Liver (tissue), 9 donors: ENCODE measurements around the gene OAS2. TPM values are rescaled to one million over a fixed set of nuclear protein-coding genes. Genes with fewer than 3 reads are reported as not detected.

Source experiments
- DNase-seq: peaks from one replicate; pipeline ENCODE4 v3.0.0-alpha.2; 2017; ENCODE audit warnings: low spot score
- H3K27ac ChIP-seq, 2 donors: one replicate each; pipeline ENCODE4 v1.7.0; 2013; ENCODE audit warnings: inconsistent platforms in 2 of 2, low read length in 2 of 2, control low read depth in 1 of 2, low read depth in 1 of 2, mild to moderate bottlenecking in 1 of 2
- H3K27me3 ChIP-seq, 4 donors: one replicate each; pipeline versions ENCODE4 v1.6.1 to v1.7.0; 2013; ENCODE audit warnings: low read length in 3 of 4, inconsistent platforms in 1 of 4, mild to moderate bottlenecking in 1 of 4, moderate library complexity in 1 of 4; ENCODE audit not compliant: control insufficient read depth in 4 of 4, insufficient read depth in 4 of 4
- H3K36me3 ChIP-seq, 4 donors: one replicate each; pipeline versions ENCODE4 v1.6.1 to v1.7.0; 2013; ENCODE audit warnings: low read length in 3 of 4, mild to moderate bottlenecking in 3 of 4, low read depth in 1 of 4, moderate library complexity in 1 of 4; ENCODE audit not compliant: control insufficient read depth in 4 of 4, insufficient read depth in 3 of 4
- H3K4me1 ChIP-seq, 4 donors: one replicate each; pipeline versions ENCODE4 v1.6.1 to v1.7.0; 2013; ENCODE audit warnings: low read length in 3 of 4, mild to moderate bottlenecking in 3 of 4, moderate library complexity in 1 of 4; ENCODE audit not compliant: control insufficient read depth in 4 of 4, insufficient read depth in 4 of 4
- H3K4me3 ChIP-seq, 3 donors: one replicate each; pipeline versions ENCODE4 v1.6.1 to v1.7.0; 2013; ENCODE audit warnings: low read length in 3 of 3, control low read depth in 1 of 3, low read depth in 1 of 3, mild to moderate bottlenecking in 1 of 3
- H3K9ac ChIP-seq, 2 donors: one replicate each; pipeline ENCODE4 v1.7.0; 2013; ENCODE audit warnings: low read length in 2 of 2, mild to moderate bottlenecking in 2 of 2, moderate library complexity in 2 of 2, control low read depth in 1 of 2, low read depth in 1 of 2
- H3K9me3 ChIP-seq, 4 donors: one replicate each; pipeline versions ENCODE4 v1.6.1 to v1.7.0; 2013; ENCODE audit warnings: low read length in 3 of 4; ENCODE audit not compliant: control insufficient read depth in 4 of 4
- ATF3 ChIP-seq: IDR thresholded peaks from 2 replicates; pipeline ENCODE4 v1.6.1; 2016; ENCODE audit warnings: antibody characterized with exemption
- CTCF ChIP-seq: fragments of 150-350 bp; IDR thresholded peaks from 2 replicates; pipeline ENCODE4 v1.5.1; 2017; ENCODE audit warnings: improper control_type of control experiment, low read depth, low read length; ENCODE audit not compliant: missing input control
- FOXA1 ChIP-seq: IDR thresholded peaks from 2 replicates; pipeline ENCODE4 v1.6.1; 2016; ENCODE audit warnings: antibody characterized with exemption
- FOXA2 ChIP-seq: IDR thresholded peaks from 2 replicates; pipeline ENCODE4 v1.6.1; 2016; ENCODE audit warnings: antibody characterized with exemption
- GABPA ChIP-seq, 2 donors: IDR thresholded peaks in 1 of 2; conservative IDR thresholded peaks in 1 of 2; 2 replicates each; pipeline ENCODE4 v1.6.1; 2016; ENCODE audit warnings: antibody characterized with exemption in 2 of 2, mild to moderate bottlenecking in 1 of 2, moderate library complexity in 1 of 2
- HNF4G ChIP-seq: IDR thresholded peaks from 2 replicates; pipeline ENCODE4 v1.6.1; 2016; ENCODE audit warnings: antibody characterized with exemption
- JUND ChIP-seq, 2 donors: IDR thresholded peaks; 2 replicates each; pipeline ENCODE4 v1.6.1; 2016; ENCODE audit warnings: antibody characterized with exemption in 2 of 2
- MAX ChIP-seq: IDR thresholded peaks from 2 replicates; pipeline ENCODE4 v1.6.1; 2016; ENCODE audit warnings: antibody characterized with exemption
- RAD21 ChIP-seq, 2 donors: IDR thresholded peaks; 2 replicates each; pipeline ENCODE4 v1.6.1; 2016; ENCODE audit warnings: antibody characterized with exemption in 2 of 2, mild to moderate bottlenecking in 2 of 2
- RXRA ChIP-seq, 2 donors: IDR thresholded peaks; 2 replicates each; pipeline ENCODE4 v1.6.1; 2017 to 2018; ENCODE audit warnings: antibody characterized with exemption in 2 of 2, mild to moderate bottlenecking in 1 of 2
- TAF1 ChIP-seq: conservative IDR thresholded peaks from 2 replicates; pipeline ENCODE4 v1.6.1; 2016; ENCODE audit warnings: antibody characterized with exemption, mild to moderate bottlenecking
- YY1 ChIP-seq: IDR thresholded peaks from 2 replicates; pipeline ENCODE4 v1.6.1; 2016; ENCODE audit warnings: antibody characterized with exemption, mild to moderate bottlenecking
- ZBTB33 ChIP-seq: IDR thresholded peaks from 2 replicates; pipeline ENCODE4 v1.6.1; 2016; ENCODE audit warnings: antibody characterized with exemption
- WGBS: extraction: QIAGEN DNeasy Blood & Tissue Kit; methylation state at CpG from one replicate; pipeline ENCODE4 v1.1.7; 2013; 5-methylcytosine and 5-hydroxymethylcytosine counted together
- polyA plus RNA-seq, 2 donors: library from polyadenylated mRNA; stranded (reverse) in 1 of 2; unstranded in 1 of 2; fragments of 200-250 nt in 1 of 2; fragments of >200 nt in 1 of 2; fragmentation: Nextera tagmentation in 1 of 2; extraction: Ambion mirVana in 1 of 2; gene quantifications; one replicate each; pipeline versions ENCODE4 v1.2.1 to v1.2.3, GENCODE V29; 2013 to 2015
- total RNA-seq, 2 donors: library from RNA; depleted of rRNA; stranded (reverse); fragments of >200 nt; gene quantifications; one replicate each; pipeline ENCODE4 v1.2.3, GENCODE V29; 2014
- TF ChIP-seq, protein P1 (sequence below): IDR thresholded peaks from 2 replicates; pipeline ENCODE4 v1.6.1; 2016; ENCODE audit warnings: antibody characterized with exemption, mild to moderate bottlenecking
- donor health status: healthy.
- donor health status: healthy.
- donor health status: healthy.
- donor health status: healthy.
- donor health status: healthy.

OAS2 gene
- total and polyA plus RNA-seq, 4 donors = 3.3 to 9.4 (median 6.9) TPM

GRCh38 chr12:112948806-112949205 lies 29.5 kb upstream of the OAS2 start:
- H3K9me3 ChIP-seq = no peaks in the 10 kb centered on the region
- H3K9ac ChIP-seq = no peak overlapping the region
- TF ChIP-seq GABPA (IDR thresholded peaks at IDR 0.05 in 1 of 2, conservative IDR thresholded peaks at IDR 0.05 in 1 of 2) (no peak), ZBTB33 (no peak), MAX (no peak), RAD21 (IDR thresholded peaks at IDR 0.05) (no peak), FOXA2 (no peak), YY1 (no peak), HNF4G (no peak), CTCF (no peak), JUND (IDR thresholded peaks at IDR 0.05) (no peak)
- TF ChIP-seq, protein P1, sequence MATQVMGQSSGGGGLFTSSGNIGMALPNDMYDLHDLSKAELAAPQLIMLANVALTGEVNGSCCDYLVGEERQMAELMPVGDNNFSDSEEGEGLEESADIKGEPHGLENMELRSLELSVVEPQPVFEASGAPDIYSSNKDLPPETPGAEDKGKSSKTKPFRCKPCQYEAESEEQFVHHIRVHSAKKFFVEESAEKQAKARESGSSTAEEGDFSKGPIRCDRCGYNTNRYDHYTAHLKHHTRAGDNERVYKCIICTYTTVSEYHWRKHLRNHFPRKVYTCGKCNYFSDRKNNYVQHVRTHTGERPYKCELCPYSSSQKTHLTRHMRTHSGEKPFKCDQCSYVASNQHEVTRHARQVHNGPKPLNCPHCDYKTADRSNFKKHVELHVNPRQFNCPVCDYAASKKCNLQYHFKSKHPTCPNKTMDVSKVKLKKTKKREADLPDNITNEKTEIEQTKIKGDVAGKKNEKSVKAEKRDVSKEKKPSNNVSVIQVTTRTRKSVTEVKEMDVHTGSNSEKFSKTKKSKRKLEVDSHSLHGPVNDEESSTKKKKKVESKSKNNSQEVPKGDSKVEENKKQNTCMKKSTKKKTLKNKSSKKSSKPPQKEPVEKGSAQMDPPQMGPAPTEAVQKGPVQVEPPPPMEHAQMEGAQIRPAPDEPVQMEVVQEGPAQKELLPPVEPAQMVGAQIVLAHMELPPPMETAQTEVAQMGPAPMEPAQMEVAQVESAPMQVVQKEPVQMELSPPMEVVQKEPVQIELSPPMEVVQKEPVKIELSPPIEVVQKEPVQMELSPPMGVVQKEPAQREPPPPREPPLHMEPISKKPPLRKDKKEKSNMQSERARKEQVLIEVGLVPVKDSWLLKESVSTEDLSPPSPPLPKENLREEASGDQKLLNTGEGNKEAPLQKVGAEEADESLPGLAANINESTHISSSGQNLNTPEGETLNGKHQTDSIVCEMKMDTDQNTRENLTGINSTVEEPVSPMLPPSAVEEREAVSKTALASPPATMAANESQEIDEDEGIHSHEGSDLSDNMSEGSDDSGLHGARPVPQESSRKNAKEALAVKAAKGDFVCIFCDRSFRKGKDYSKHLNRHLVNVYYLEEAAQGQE = no peak
- no peak overlapping the region for H3K27ac ChIP-seq
- no peak for DNase-seq
- peaks cover 0 to 40% (median 8%) of the 10 kb centered on the region in 4 donors for H3K36me3 ChIP-seq
- H3K4me3 ChIP-seq = no peak overlapping the region
- H3K27me3 ChIP-seq = no peaks in the 10 kb centered on the region
- no peaks in the 10 kb centered on the region for H3K4me1 ChIP-seq
- 98% methylated on average over 7 of the region's 7 CpGs for WGBS

DNA sequence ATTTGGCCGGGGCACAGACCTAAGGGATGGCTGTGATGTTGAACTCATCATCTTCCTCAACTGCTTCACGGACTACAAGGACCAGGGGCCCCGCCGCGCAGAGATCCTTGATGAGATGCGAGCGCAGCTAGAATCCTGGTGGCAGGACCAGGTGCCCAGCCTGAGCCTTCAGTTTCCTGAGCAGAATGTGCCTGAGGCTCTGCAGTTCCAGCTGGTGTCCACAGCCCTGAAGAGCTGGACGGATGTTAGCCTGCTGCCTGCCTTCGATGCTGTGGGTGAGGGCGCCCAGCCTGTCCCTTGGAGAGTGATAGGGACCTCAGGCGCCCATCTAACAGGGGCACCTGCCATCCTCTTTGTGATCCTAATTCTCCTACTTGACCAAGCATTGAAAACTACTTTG lies 27.6 kb upstream of the OAS2 start:
- H3K36me3 ChIP-seq = peaks cover 0 to 35% (median 8%) of the 10 kb centered on the region in 4 donors
- TF ChIP-seq TAF1 (no peak), RXRA (IDR thresholded peaks at IDR 0.05) (no peak), RAD21 (IDR thresholded peaks at IDR 0.05) (no peak), GABPA (IDR thresholded peaks at IDR 0.05 in 1 of 2, conservative IDR thresholded peaks at IDR 0.05 in 1 of 2) (no peak), HNF4G (no peak), ZBTB33 (no peak), MAX (no peak), CTCF (no peak), YY1 (no peak), FOXA1 (no peak), ATF3 (no peak), FOXA2 (no peak)
- TF ChIP-seq, protein P1 = no peak
- H3K27me3 ChIP-seq = no peaks in the 10 kb centered on the region
- H3K4me1 ChIP-seq = no peaks in the 10 kb centered on the region
- DNase-seq = no peak
- H3K9me3 ChIP-seq = no peaks in the 10 kb centered on the region
- H3K4me3 ChIP-seq = no peak overlapping the region
- no peak overlapping the region for H3K27ac ChIP-seq
- WGBS = 95% methylated on average over 11 of the region's 11 CpGs
- H3K9ac ChIP-seq = no peak overlapping the region
